GDM1 (cell line): ENCODE results near the gene INPP5B.
A peak's percentile ranks its signal among the peaks of the same experiment; 100 is the strongest.

Source experiments
- DNase-seq: peaks from one replicate; lab custom pipeline; 2025; lab: John Stamatoyannopoulos, UW

Gene INPP5B

DNA sequence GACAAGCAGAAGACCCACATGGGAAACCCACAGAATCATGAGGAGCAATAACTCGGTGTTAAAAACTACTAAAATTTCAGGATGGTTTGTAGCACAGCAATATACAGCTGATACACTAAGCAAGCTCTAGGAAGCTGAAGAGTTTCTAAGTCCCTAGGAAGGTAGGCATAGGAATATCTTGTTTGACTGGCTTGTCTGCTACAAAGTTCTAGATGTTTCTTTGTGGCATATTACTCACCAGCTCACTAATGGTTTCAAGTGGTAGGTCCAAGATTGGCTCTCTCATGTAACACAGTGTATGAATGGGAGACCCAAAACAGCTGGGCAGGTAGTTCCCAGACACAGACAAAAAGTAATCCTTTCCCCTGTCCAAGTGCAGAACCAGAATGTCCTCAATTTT lies 74.2 kb downstream of the INPP5B start:
- DNase-seq, result no peak

DNA sequence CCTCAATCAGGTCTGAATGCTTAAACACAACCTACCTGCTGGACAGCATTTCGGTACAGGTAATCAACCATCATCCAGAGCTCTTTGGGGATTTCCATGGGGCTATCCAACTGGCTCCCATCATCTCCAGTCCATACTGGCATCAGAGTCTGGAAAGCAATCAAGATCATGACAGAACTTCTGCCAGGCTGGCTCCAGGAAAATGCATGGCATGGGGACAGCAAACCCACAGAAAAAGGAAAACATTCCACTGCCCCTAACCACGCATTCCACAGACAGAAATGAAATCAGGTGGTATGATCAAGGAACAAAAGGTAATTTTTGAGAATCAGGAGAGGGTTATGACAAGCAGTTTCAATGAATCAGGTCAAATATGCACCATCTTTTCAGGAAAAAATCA lies 78.4 kb downstream of the INPP5B start:
- no peak for DNase-seq

DNA sequence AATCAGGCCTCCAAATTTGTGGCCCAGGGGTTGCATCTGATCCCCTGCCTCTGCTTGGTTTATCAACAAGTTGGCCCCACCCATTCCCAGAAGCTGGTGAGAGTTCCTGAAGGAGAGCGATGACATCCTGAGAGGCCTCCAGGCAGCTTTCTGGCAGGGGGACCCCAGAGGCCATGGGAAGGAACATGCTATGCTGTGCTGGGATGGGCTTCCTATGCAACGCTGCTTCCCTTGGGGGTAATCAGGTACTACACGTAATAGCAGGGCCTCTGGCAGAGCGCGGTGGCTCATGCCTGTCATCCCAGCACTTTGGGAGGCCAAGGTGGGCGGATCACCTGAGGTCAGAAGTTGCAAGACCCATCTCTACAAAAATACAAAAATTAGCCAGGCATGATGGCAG lies 79.1 kb downstream of the INPP5B start:
- no peak for DNase-seq

GRCh38 chr1:37866491-37866890 lies 80.4 kb downstream of the INPP5B start:
- DNase-seq, result no peak

- no peak for DNase-seq
Measured at GRCh38 chr1:37865348-37866120, 81.3 kb downstream of the INPP5B start.

- DNase-seq, result no peak
Measured at GRCh38 chr1:37862330-37862729, 84.5 kb downstream of the INPP5B start.

DNA sequence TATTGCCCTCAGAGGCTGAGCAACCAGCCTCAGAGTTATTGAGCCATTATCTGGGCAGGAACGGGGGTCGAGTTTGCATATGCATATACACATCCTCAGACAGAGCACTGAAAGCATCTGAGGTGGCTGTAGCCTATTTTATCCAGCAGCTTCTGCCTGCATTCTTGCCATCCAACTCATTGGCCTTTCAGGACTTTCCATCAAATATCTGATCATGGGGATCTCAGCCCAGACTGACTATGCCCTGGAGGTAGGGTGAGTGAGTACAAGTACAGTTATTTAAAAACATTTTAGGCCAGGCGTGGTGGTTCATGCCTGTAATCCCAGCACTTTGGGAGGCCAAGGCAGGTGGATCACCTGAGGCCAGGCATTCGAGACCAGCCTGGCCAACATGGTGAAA lies 85.7 kb downstream of the INPP5B start:
- DNase-seq, result no peak

DNA sequence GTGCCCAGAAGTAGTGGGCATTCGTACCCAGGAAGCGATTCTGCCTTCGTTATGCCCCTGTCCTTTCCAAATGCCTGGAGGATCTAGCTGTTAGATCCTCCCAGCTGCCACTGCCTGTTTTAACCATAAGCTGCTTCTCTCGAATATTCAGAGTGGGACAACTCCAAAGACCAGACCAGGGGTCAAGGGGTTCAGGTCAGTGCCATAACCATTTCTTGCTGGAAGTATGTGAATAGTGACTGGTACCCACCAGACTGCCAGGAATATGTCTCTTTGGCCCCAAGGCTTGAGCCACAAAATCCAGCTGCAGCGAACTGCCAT lies 86.5 kb downstream of the INPP5B start:
- no peak for DNase-seq

- peak; percentile 94 for DNase-seq
Measured at GRCh38 chr1:37859507-37860345, 87.1 kb downstream of the INPP5B start, which contains the start of gene MTF1. MTF1 (minus strand) TSS chr1:37859592; CDS start chr1:37857658, 1,934 bp downstream.

GRCh38 chr1:37858931-37859506 lies 87.8 kb downstream of the INPP5B start:
- DNase-seq, result no peak

DNA sequence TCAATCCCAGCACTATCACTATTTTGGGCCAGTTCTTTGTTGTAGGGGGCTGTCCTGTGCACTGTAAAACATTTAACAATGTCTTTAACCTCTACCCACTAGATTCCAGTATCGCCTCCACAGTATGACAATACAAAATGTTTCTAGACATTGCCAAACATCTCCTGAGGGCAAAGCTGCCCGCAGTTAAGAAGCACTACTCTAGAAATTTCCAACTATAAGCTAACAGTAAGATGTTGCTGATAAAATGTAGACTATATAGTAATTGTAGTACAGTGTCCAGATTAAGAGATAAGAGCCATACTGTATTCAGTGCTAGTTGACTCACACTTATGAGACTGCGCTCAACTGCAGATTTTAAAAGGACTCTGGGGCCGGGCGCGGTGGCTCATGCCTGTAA lies 92.4 kb downstream of the INPP5B start:
- no peak for DNase-seq

DNA sequence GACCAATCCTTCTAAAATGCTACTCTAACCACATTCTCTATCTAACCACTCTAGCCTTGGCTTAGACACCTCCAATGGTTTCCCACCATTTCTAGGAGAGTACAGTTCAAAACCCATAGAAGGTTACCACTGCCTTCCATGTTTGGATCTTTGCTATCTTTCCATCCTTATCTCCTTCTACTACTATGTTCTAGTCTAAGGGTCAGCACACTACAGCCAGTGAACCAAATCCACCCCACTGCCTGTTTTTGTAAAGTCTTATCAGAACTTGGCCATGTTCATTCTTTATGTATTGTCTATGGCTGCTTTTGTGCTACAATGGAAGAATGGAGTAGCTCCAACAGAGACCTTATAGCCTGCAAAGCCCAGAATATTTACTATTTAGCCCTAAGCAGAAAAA lies 93.7 kb downstream of the INPP5B start:
- no peak for DNase-seq

- peak; percentile 6 for DNase-seq
Measured at GRCh38 chr1:37851782-37852210, 95.1 kb downstream of the INPP5B start.

DNA sequence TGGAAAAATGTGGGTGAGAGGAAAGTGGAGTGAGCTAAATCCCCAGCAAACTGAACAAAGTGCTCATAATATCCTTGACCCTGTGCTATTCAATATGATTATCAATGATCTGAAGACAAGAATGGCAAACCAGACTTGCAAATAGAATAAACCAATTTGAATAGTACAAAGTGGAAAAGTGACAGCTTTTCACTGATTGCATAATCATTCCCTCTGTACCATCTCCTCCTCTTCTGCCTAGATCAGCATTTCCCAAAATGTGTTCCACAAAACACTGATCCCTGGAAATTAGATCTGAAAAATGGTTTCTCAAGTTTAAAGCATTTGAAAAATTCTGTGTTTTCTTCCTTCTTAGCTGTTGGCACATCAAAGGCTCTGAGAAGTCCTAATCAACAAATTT lies 95.6 kb downstream of the INPP5B start:
- no peak for DNase-seq

DNA sequence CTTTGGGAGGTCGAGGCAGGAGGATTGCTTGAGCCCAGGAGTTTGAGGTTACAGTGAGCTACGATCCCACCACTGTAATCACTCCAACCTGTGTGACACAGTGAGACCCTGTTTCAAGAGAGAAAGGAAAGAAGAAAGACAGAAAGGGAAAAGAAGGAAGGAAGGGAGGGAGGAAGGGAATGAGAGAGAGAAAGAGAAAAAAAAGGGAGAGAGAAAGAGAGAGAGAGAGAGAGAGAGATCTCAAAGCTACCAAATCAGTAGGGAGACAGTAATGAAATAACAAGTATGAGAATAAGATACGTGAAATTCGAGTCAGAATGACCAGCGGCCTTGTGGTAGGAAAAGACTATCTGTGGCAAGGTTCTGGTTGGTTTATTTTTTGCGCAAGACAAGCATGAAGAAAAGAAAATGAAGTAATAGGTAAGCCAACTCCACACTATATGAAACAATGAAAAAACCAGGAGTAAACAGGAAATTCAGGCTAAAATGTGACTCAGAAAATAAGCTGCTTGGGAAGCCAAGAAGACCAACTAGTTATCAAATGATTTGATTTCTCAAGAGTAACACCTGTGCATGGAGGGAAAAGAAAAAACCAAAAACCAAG lies 96.4 kb downstream of the INPP5B start:
- DNase-seq, result no peak

- no peak for DNase-seq
Measured at GRCh38 chr1:37849480-37849879, 97.4 kb downstream of the INPP5B start.

DNA sequence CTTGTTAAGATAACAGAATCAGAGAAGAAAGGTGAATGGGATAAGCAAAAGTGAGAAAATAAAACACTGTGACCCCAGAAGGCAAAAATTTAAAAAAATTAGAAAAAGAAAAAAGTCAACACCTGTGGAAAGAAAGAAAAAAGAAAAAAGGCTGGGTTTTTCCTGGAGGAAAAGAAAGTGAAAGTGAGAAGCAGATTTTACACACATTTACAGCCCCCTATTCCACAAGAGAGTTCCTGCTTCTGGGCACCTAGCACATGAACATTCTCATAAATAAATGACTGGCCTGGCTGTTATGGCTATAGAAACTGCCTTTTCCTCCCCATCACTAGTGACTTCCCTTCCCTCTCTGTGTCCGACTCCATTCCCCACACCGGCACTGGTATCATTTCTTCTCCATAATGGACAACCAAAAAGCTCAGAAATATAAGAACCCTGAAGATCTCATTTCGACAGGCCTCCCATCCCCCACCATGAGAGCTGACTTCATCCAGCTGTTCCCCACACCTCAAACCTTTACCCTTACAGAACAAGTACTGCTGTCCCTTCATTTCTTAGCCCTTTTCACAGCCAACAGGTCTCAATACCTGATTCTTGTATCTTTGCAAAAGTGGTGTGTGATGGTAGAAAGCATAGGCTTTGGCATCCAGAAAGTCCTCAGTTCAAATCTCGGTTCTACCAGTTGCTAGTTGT lies 100.1 kb downstream of the INPP5B start:
- DNase-seq, result no peak

DNA sequence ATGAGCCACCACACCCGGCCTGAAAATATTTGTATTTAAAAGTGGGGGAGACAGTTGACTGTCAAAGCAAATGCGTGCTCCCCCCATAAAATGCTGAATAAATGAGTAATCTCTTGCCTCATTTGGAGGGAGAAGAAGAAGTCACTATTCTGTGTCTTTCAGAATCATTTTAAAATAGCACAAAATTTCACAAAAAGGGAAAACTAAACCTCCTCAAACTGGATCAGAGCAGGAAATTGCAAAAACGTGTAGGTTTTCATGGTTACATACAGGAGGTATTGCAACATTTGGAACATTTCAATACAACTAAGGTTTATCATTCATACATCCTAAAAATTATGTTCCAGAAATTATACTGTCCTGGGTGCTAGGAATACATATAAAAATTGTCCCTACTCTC lies 101.1 kb downstream of the INPP5B start:
- no peak for DNase-seq

GRCh38 chr1:37845049-37845646 lies 101.7 kb downstream of the INPP5B start:
- no peak for DNase-seq

- no peak for DNase-seq
Measured at GRCh38 chr1:37844536-37844935, 102.3 kb downstream of the INPP5B start.

DNA sequence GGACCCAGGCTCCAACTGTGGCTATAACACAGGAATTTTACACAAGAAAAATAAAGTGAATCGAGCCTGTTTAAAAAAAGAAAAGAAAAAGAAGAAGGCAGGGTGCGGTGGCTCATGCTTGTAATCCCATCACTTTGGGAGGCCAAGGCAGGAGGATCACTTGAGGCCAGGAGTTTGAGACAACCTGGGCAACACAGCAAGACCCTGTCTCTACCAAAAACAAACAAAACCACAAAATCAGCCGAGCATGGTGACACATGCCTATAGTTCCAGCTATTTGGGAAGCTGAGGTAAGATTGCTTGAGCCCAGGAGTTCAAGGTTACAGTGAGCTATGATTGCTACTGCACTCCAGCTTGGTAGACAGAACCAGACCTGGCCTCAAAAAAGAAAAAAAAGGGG lies 105.2 kb downstream of the INPP5B start:
- DNase-seq, result no peak

- DNase-seq, result no peak
Measured at GRCh38 chr1:37840711-37841110, 106.1 kb downstream of the INPP5B start.
